Smooth muscle cell (in vitro differentiated cells): ENCODE measurements around the gene STK32C. TPM values are rescaled to one million over a fixed set of nuclear protein-coding genes. Genes with fewer than 3 reads are reported as not detected.
"Not testable (repeated sequence)": the region's sequence is repeated elsewhere in the genome, so short reads cannot be mapped to it uniquely, and the experiment has no call there.

Experiments used
- DNase-seq: peaks from one replicate; lab custom pipeline; 2025; ENCODE audit not compliant: unreplicated experiment; lab: John Stamatoyannopoulos, UW
- H2AFZ ChIP-seq: fragments of 200-600 bp; sonication (generic); 2 replicates; pipeline ENCODE4 v1.6.0; 2016; ENCODE audit warnings: antibody characterized with exemption, low read depth, mild to moderate bottlenecking
- H3F3A ChIP-seq: fragments of 200-600 bp; sonication (generic); 2 replicates; pipeline ENCODE4 v1.6.0; 2017; ENCODE audit warnings: antibody characterized with exemption, low read depth
- H3K27ac ChIP-seq: fragments of 200-600 bp; sonication (generic); 2 replicates; pipeline ENCODE4 v1.5.1; 2016; ENCODE audit warnings: low read depth, mild to moderate bottlenecking
- H3K27me3 ChIP-seq: fragments of 200-600 bp; sonication (generic); 2 replicates; pipeline ENCODE4 v1.6.1; 2016; ENCODE audit warnings: low read depth, mild to moderate bottlenecking
- H3K36me3 ChIP-seq: fragments of 200-600 bp; sonication (generic); 2 replicates; pipeline ENCODE4 v1.5.1; 2016; ENCODE audit warnings: low read depth
- H3K4me1 ChIP-seq: fragments of 200-600 bp; sonication (generic); 2 replicates; pipeline ENCODE4 v1.5.1; 2016; ENCODE audit warnings: low read depth
- H3K4me2 ChIP-seq: fragments of 200-600 bp; sonication (generic); 2 replicates; pipeline ENCODE4 v1.6.0; 2016; ENCODE audit warnings: mild to moderate bottlenecking
- H3K4me3 ChIP-seq: fragments of 200-600 bp; sonication (generic); 2 replicates; pipeline ENCODE4 v1.5.1; 2016; ENCODE audit warnings: mild to moderate bottlenecking
- H3K79me2 ChIP-seq: fragments of 200-600 bp; sonication (generic); 2 replicates; pipeline ENCODE4 v1.6.0; 2016; ENCODE audit warnings: low read depth, mild to moderate bottlenecking
- H3K9ac ChIP-seq: fragments of 200-600 bp; sonication (generic); 2 replicates; pipeline ENCODE4 v1.6.0; 2016; ENCODE audit warnings: low read depth
- H3K9me3 ChIP-seq: fragments of 200-600 bp; sonication (generic); replicated peaks from 2 replicates; pipeline ENCODE4 v1.5.1; 2016; ENCODE audit warnings: low read depth
- H4K20me1 ChIP-seq: fragments of 200-600 bp; sonication (generic); 2 replicates; pipeline ENCODE4 v1.6.0; 2016; ENCODE audit warnings: low read depth
- CTCF ChIP-seq: fragments of 200-600 bp; sonication (generic); IDR thresholded peaks from 2 replicates; pipeline ENCODE4 v1.5.1; 2017; ENCODE audit warnings: borderline replicate concordance, mild to moderate bottlenecking, antibody characterized with exemption; ENCODE audit not compliant: insufficient read depth, poor library complexity, severe bottlenecking
- WGBS: methylation state at CpG from one replicate; pipeline ENCODE4 v1.1.7; 2016; ENCODE audit warnings: low lambda C conversion rate; 5-methylcytosine and 5-hydroxymethylcytosine counted together
- polyA plus RNA-seq: library from polyadenylated mRNA; unstranded; fragments of >200 nt; fragmentation: Nextera tagmentation; extraction: Ambion mirVana; gene quantifications from 2 replicates; pipeline ENCODE4 v1.2.1, GENCODE V29; 2016
- total RNA-seq: library from RNA; depleted of rRNA; stranded (reverse); fragments of >200 nt; gene quantifications from 2 replicates; pipeline ENCODE4 v1.2.3, GENCODE V29; 2014

Gene STK32C
- total and polyA plus RNA-seq, 2 experiments from 2014 or later, result 2.3 to 13.2 TPM

GRCh38 chr10:132341017-132341416, 33.3 kb upstream of the STK32C start:
- no peaks in the 10 kb centered on the region for H4K20me1 ChIP-seq
- no peaks in the 10 kb centered on the region for H3K4me1 ChIP-seq
- no peak overlapping the region for H2AFZ ChIP-seq
- H3K27me3 ChIP-seq, result no peaks in the 10 kb centered on the region
- no peaks in the 10 kb centered on the region for H3K9me3 ChIP-seq
- no peak overlapping the region for H3K4me2 ChIP-seq
- no peak overlapping the region for H3K4me3 ChIP-seq
- TF ChIP-seq CTCF, result no peak
- no peaks in the 10 kb centered on the region for H3F3A ChIP-seq
- no peaks in the 10 kb centered on the region for H3K79me2 ChIP-seq
- no peak for DNase-seq
- WGBS, result 92% methylated on average over 6 of the region's 6 CpGs
- no peak overlapping the region for H3K27ac ChIP-seq
- H3K36me3 ChIP-seq, result no peaks in the 10 kb centered on the region
- no peak overlapping the region for H3K9ac ChIP-seq

DNA sequence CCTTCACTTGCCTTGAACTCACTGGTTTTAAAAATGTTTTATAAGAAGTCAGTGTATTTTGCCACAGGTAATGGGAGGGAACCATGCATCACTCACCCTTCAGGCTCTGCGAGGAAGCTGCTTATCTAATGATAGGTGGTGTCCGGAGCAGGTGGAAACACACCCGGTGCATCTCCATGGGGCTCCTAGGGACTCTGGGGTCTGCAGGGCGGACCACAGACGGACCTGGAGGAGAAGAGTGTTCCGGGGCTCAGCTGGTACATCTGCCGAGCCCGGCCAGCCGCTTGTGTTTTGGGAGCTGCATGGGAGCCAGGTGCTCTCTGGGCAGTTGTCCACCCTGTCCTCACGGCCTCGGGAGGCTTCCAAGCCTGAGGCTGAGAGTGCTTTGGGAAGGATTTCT, 31.5 kb upstream of the STK32C start:
- no peaks in the 10 kb centered on the region for H3K4me1 ChIP-seq
- H3F3A ChIP-seq, result no peaks in the 10 kb centered on the region
- H2AFZ ChIP-seq, result no peak overlapping the region
- no peak overlapping the region for H3K9ac ChIP-seq
- H3K27me3 ChIP-seq, result no peaks in the 10 kb centered on the region
- no peak overlapping the region for H3K4me3 ChIP-seq
- H3K79me2 ChIP-seq, result no peaks in the 10 kb centered on the region
- WGBS, result 97% methylated on average over 11 of the region's 11 CpGs
- H3K4me2 ChIP-seq, result no peak overlapping the region
- no peak for TF ChIP-seq CTCF
- DNase-seq, result no peak
- no peaks in the 10 kb centered on the region for H3K36me3 ChIP-seq
- H3K27ac ChIP-seq, result no peak overlapping the region
- H4K20me1 ChIP-seq, result no peaks in the 10 kb centered on the region
- no peaks in the 10 kb centered on the region for H3K9me3 ChIP-seq

- H3K4me3 ChIP-seq, result no peak overlapping the region
- no peaks in the 10 kb centered on the region for H3K4me1 ChIP-seq
- H3K36me3 ChIP-seq, result no peaks in the 10 kb centered on the region
- H3K4me2 ChIP-seq, result no peak overlapping the region
- H3K9ac ChIP-seq, result no peak overlapping the region
- no peak for DNase-seq
- no peak for TF ChIP-seq CTCF
- no peaks in the 10 kb centered on the region for H3K9me3 ChIP-seq
- H3K27me3 ChIP-seq, result no peaks in the 10 kb centered on the region
- no peaks in the 10 kb centered on the region for H3F3A ChIP-seq
- H4K20me1 ChIP-seq, result no peaks in the 10 kb centered on the region
- H3K79me2 ChIP-seq, result no peaks in the 10 kb centered on the region
- 96% methylated on average over 10 of the region's 10 CpGs for WGBS
- H2AFZ ChIP-seq, result no peak overlapping the region
- H3K27ac ChIP-seq, result no peak overlapping the region
These were observed 31.1 kb upstream of the STK32C start for GRCh38 chr10:132338876-132339275.

GRCh38 chr10:132337854-132338253, 30.1 kb upstream of the STK32C start:
- not testable (repeated sequence) for H3F3A ChIP-seq, H3K27ac ChIP-seq, H3K4me2 ChIP-seq, H3K79me2 ChIP-seq, H2AFZ ChIP-seq, H3K27me3 ChIP-seq, H3K4me3 ChIP-seq, H3K9ac ChIP-seq, H3K9me3 ChIP-seq, DNase-seq, H3K4me1 ChIP-seq, H4K20me1 ChIP-seq, H3K36me3 ChIP-seq
- 98% methylated on average over 7 of the region's 7 CpGs for WGBS
